Measurements from ENCODE around the gene ARHGAP31.
A peak's percentile ranks its signal among the peaks of the same experiment; 100 is the strongest.
"Not testable (repeated sequence)": the region's sequence is repeated elsewhere in the genome, so short reads cannot be mapped to it uniquely, and the experiment has no call there.

The ARHGAP31 gene, protein sequence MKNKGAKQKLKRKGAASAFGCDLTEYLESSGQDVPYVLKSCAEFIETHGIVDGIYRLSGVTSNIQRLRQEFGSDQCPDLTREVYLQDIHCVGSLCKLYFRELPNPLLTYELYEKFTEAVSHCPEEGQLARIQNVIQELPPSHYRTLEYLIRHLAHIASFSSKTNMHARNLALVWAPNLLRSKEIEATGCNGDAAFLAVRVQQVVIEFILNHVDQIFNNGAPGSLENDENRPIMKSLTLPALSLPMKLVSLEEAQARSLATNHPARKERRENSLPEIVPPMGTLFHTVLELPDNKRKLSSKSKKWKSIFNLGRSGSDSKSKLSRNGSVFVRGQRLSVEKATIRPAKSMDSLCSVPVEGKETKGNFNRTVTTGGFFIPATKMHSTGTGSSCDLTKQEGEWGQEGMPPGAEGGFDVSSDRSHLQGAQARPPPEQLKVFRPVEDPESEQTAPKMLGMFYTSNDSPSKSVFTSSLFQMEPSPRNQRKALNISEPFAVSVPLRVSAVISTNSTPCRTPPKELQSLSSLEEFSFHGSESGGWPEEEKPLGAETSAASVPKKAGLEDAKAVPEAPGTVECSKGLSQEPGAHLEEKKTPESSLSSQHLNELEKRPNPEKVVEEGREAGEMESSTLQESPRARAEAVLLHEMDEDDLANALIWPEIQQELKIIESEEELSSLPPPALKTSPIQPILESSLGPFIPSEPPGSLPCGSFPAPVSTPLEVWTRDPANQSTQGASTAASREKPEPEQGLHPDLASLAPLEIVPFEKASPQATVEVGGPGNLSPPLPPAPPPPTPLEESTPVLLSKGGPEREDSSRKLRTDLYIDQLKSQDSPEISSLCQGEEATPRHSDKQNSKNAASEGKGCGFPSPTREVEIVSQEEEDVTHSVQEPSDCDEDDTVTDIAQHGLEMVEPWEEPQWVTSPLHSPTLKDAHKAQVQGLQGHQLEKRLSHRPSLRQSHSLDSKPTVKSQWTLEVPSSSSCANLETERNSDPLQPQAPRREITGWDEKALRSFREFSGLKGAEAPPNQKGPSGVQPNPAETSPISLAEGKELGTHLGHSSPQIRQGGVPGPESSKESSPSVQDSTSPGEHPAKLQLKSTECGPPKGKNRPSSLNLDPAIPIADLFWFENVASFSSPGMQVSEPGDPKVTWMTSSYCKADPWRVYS (N-terminal part only)

DNA sequence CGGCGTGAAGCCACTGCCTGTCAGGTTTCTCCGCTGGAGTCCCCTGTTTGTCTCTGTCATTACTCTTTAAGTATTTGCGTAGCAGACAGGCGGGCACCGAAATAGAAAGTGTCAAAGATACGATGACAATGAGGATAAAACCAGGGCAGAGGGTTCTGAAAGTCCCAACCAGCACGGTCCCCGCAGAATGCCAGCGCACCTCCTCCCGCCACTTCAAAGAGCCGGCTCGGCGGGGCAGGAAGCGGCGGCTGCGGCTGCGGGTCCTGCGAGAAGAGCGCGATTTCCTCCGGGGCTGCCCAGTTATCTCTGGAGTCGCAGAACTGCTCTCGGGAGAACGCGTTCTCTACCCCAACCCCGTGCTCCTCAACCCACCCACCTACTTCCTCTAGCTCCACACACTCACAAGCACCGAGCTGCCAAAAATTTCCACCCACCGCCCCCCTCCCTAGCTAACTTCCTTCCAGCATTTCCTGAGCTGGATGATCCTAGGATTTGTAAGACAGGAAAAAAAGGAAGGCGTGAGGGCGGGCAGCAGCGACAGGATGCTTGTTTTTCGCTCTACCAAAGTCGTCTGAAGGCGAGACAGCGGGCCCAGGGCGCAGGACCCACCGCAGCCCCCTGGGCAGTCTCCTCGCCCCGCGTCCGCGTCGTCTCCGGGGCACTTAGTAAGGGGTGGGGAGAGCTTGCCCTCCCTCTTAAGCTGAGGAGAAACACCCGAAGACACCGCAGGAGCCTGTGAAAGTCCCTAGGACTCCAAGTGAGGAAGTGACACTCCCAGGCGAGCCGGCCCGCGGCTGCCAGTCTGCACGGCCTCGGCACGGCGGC lies at the start of gene ARHGAP31:
Gene ARHGAP31 (plus strand): TSS at position 513 of the 825 bp plus-strand sequence. CDS start 522 bp downstream, outside the sequence.
- peak; percentile 79 for DNase-seq

DNA sequence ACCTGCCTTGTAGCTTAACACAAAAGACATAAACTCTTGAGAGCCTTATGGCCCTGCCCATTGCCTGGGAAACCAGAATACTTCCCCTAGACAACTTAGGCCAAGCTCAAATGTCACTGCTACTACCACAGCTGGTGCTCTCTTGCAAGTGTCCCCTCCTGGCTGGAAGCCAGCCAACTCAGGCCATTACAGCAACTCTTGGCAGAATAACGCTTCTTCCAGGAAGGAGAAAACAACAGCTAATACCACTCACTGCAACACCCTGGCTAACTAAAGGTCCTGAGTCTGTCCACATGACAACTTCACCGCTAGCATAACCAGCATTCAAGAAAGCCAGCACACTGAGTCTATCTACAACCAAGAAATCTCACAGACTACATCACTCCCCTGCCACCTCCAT lies 48.4 kb upstream of the ARHGAP31 start:
- no peak for DNase-seq

DNA sequence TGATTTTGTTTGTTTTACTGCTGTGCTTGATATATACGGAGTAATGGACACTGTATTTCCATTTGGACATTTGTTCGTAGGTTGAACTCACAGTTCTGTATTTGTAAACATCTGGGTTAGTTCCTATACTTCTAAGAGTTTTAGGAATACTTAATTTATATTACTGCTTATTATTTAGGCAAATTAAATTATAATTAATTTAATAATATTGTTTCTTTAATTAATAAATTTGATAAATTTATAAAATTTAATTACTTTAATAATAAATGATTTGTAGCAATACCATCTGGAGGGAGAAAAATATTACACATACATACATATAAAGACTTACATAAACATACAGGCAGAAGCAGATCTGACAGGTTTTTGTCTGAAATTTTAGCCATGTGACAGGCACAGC lies 39.0 kb upstream of the ARHGAP31 start:
- no peak for DNase-seq

DNA sequence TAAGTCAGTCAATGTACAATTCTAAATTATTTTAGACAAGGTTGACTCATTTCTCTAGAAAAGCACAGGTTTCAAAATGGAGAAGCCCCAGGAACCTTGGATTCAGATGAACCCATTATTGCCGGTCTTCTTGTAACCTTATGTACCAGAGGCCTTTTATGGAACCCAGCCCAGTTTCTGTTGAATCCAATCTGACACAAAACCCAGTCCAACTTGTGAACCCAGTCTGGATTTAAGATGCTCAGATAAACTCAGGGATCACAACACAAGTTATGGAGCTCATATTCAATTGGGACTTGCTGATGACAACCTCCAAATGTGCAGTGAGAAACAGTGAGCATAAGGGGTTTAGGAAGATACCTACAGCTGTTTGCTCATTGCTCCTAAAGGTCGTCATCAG lies 37.1 kb upstream of the ARHGAP31 start:
- DNase-seq, result no peak

DNA sequence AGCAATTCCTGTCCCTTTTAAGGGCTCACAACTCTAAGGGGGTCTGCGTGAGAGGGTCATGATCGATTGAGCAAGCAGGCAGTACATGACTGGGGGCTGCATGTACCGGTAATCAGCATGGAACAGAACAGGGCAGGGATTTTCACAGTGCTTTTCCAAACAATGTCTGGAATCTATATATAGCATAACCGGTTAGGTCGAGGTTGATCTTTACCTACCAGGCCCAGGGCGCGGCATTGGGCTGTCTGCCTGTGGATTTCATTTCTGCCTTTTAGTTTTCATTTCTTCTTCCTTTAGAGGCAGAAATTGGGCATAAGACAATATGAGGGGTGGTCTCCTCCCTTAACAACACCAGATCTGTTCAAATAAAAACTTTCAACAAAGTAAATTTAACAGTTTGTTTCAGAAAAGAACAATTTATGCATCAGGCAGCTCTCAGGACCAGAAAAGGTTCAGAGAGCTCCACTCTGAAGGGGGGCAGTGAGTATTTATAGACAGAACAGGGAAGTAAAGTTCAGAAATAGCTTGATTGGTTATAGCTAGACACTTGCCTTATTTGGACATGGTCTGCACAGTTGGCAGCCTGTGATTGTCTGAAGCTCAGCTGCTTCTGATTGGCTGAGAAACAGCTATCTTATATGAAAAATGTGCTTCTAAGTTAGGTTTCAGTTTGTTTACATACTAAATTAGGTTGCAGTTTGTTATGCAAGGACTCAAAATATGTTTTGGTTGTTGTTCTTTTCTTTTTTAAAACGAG lies 36.4 kb upstream of the ARHGAP31 start:
- DNase-seq, result no peak

DNA sequence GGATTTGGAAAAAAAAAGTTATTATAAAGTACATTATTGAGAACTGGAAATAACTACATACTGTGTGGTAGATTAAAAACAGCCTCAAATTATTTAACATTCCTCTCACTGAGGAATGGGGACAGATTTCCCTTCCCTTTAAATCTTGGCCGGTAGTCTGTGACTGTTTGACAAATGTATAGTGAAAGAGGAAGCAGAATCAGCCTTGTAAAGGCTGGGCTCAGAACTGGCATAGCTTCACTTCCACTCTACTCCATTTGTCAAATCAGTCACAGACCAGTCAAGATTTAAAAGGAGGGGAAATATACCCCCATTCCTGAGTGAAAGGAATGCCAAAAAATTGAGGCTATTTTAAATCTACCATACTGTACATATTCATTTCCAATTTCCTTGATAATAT lies 35.3 kb upstream of the ARHGAP31 start:
- DNase-seq, result no peak

DNA sequence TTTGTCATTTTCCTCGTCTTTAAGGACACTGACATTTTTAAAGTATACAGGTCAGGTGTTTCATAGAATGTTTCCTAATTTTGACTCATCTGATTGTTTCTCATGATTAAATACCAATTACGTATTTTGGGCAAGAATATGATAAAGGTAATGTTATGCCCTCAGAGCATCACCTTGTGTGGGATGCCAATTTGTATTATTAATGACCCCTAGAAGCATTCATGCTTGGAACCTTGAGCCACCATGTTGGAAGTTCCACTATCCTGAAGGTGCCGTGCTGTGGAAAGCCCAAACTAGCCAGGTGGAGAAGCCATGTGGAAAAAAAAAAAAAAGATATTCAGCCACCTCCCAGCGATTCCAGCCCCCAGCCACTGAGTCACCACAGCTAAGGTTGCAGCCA lies 34.4 kb upstream of the ARHGAP31 start:
- DNase-seq, result no peak

DNA sequence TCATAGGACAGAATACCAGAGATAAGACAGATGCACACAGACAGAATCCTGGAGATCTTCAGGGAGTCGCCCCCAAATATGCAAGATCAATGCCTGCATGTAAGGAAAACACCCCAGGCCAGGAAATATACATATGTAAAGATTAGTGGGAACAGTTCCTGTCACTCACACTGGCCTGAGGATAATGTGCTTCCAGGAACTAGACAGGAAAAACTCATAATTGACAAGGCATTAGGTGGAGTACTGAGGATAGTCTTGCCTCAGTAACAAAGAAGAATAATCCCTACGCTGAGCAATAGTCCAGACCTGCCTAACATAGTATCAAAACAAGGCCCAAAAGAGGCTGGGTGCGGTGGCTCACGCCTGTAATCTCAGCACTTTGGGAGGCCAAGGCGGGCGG lies 33.1 kb upstream of the ARHGAP31 start:
- DNase-seq, result no peak

DNA sequence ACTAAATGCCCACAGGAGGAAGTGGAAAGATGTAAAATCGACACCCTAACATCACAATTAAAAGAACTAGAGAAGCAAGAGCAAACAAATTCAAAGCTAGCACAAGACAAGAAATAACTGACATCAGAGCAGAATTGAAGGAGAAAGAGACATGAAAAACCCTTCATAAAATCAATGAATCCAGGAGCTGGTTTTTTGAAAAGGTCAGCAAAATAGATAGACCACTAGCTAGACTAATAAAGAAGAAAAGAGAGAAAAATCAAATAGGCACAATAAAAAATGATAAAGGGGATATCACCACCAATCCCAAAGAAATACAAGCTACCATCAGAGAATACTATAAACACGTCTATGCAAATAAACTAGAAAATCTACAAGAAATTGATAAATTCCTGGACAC lies 24.0 kb upstream of the ARHGAP31 start:
- not testable (repeated sequence) for DNase-seq

DNA sequence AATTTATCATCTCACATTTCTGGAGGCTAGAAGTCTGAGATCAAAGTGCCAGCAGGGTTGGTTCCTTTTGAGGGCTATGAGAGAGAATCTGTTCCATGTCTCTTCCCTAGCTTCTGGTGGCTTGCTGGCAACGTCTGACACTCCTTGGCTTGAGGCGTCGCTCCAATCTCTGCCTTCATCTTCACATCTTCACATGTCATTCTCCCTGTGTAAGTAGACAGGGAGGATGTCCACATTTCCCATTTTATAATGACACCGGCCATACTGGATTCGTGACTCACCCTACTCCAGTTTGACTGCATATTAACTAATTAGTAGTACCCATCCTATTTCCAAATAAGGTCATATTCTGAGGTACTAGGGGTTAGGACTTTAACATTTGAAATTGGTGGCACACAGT lies 17.5 kb upstream of the ARHGAP31 start:
- DNase-seq, result no peak

DNA sequence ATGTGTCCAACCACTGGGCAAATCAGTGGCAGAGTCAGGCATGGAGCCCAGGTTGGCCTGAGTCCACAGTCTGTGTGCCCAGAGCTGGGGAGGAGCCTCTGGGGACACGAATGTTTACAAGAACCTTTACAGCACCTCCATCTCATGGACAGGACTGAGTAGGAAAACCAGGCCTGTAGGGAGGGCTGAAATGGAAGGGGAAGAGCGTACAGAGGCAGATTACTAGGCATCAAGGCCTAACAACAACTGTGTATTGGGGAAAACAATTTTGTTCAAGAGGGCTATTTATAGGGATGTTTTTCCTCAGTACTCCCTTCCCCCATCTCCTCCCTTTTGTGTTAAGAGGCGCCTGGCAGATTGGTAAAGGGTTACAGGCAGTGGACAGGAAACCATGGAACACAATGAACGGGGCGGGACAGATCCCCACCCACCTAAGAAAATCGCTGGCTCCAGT lies 15.1 kb upstream of the ARHGAP31 start:
- no peak for DNase-seq

DNA sequence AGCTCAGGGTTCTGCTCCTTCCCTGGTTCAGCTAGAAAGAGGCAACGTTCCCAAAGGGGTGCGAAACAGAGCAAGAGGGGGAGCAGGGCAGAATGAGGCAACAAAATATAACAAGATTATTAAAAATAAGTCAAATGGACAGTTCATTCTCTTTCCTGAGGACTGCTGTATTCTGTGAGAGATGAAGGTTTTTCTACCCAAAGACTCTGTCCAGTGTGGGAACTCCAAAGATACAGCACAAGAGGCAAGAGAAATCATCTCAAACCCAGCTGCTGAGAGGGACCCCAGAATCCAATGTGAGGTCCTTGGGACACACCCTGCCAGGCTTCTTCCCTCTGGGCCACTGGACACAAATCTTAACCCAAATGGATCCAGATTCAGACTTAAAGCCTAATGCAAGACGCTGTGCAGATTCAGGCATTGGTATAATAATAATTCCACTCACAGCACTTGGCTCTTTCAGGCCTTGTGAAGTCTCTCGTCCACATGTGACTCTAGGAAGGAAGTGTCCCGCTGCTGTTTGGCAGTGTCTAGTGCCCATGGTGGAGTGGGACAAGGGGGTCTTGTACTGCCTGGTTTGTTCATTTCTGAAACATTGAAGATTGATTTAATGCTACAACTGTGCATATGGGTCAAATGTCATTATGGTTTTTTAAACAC lies 14.5 kb upstream of the ARHGAP31 start:
- no peak for DNase-seq

DNA sequence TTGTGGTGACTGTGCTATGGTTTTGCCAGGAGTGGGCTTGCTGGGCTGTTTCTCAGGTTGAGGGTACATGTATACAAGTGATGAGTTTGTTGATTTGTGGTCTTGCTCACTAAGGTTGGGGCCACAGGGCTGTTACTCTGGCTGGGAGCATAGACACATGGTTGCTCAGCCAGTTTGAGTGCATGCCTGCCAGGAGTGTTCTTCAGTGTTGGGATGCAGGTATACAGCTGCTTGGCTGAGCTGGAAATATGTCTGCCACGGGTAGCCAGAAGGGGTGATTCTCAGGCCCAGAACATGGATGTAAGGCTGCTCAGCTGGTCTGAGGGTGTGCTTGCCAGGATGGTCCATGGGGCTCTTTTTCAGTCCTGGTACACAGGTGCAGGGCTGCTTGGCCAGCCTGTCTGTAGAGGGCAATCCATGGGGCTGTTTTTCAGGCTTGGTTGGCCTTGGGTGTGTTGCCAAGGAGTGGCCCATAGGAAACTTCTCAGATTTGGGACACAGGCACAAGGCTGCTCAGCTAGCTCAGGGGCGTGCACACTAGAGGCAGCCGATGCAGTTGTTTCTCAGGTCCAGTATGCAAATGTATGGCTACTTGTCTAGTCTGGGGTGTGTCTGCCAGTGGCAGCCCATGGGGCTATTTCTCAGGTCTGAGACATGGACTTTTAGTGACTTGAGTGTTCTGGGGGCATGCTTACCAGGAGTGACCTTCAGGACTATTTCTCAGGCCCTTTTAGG lies 5.3 kb upstream of the ARHGAP31 start:
- no peak for DNase-seq

DNA sequence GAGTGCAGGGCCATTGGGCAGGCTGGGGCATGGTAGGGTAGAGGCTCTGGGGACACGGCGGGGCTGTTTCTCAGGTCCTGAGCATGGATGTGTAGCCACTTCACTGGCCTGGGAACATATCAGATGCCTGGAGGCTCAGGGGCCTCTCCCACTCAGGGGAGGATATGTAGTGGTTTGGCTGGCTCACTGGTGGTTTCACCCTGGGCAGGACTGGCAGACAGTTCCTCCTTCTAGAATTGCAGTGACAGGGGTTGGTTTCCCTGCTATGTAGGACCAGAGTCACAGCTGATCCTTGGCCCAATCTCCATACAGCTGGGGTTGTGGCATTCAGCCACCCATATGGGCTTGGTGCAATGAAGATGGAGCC lies 4.8 kb upstream of the ARHGAP31 start:
- no peak for DNase-seq

DNA sequence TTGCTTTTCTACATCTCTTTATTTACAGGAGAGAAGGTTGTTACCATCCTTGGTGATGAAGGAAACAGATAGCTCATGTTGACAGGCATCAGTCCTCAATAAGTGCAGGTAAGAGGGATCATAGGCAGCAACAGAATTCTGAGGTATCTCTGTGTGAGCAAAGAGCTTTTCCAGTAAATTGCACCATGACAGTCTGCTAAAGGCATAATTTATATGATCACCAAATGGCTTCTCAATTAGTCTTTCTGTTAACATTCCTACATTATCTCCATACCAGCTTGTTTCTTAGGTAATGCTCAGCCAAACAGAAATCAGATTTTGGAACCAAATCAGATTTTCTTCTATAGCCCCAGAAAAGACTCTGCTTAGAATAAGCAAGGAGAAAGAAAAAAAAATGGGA lies 3.6 kb upstream of the ARHGAP31 start:
- DNase-seq, result no peak

DNA sequence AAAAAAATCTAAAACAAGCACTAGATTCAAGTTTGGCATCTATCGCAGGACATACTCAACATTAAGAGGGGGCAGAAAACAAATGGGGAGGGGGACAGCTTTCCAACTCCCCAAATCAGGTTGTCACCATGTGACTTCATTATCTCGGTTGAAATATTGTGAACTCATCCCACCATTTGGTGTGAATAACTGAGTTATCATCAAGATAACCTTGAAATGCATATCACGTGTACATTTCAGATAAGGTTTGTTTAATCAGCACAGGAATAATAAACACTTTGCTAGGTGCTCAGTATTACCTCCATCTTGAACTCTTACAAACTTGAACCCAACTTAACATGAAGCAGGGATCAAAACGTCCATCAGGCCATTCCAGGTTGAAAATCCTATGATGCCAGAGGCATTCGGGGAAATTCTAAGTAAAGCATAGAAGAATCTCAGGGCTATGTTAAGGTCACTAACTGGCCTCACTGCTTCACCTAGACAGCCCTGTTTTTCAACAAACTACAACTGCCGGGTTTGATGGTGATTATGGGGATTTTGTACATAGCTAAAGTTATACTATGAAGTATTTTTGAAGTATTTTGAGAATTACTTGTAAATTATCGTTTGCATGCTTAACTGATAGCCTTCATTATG lies 3.0 kb upstream of the ARHGAP31 start:
- no peak for DNase-seq

DNA sequence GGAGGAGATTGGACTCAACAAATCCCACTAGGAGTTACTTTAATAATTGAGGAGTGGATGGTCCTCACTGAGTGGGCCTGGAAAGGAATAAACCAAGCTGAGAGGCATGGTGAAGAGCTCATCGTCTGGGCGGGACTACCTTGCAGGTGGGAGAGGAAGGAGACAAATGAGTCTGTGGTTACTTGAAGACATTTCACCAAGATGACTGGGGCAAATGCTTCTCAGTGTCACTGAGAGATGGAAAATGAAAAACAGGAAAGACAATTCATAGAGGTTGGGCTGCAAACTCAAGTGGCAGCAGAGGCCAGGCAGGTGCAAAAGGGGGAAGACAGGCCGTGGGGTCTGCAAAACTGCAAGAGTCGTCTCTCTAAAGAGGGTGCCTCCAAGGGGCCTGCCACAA lies 1.5 kb upstream of the ARHGAP31 start:
- DNase-seq, result no peak

DNA sequence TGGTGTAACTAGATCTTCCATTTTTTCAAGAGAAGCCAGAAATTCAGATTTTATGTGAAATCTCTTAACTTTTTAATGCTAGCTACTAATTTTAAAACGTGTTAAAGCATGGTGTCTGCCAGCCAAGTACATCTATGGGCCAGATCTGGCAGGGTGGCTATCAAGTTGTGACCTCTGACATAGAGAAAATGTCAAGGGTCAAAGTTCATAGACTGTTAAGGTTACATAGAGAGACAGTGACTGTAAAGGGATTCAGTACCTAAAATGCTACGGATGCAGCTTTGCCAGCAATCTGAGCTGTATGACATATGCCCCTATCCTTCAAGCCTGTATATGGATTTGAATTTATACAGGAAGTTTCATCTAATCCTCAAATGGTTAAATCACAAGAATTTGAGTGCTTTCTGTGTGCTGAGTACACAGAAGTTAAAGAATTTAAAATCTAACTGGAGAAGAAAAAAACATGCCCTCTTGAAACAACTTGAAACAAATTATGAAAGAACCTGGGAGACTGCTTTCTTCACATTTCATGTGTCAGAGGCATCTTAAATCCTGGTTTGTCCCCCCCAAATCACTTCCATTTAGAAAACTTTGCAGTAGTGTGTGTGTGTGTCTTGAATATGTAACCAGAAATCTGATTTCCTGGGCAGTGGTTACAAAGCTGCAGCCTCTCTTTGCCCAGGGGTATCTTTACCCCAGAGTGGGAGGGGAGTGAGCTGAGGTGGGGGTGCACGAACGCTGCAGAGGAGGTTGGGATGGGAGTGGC lies 895 bp upstream of the ARHGAP31 start:
- DNase-seq, result no peak
